ENCODE data around the gene TNXB. TPM values are rescaled to one million over a fixed set of nuclear protein-coding genes. Genes with fewer than 3 reads are reported as not detected.

The TNXB gene
- total RNA-seq, 3 donors from 2014 or later: 32.9 to 109 (median 89.8) TPM

- DNase-seq (ENCODE audit: low spot score in 2 of 2): peak in 1 of 2 donors; percentile 68
- Histone ChIP-seq H3K4me1 (no peaks in the 10 kb centered on the region), H3K27ac (peak overlapping the region; percentile 82 to 93), H3K4me3 (no peak overlapping the region), H3K27me3 (peaks cover 0 to 5% of the 10 kb centered on the region in 2 donors), H3K9me3 (no peaks in the 10 kb centered on the region), H3K36me3 (peaks cover 4% of the 10 kb centered on the region)
- intact Hi-C loops (cut with DNase I; ENCODE audit: low total_unique reads): no loop called here
- no peak for TF ChIP-seq POLR2A (IDR thresholded peaks at IDR 0.05)
- TF ChIP-seq CTCF (IDR thresholded peaks at IDR 0.05): no peak
- peak; percentile 40 to 79 (median 58) for TF ChIP-seq POLR2AphosphoS5 (IDR thresholded peaks at IDR 0.05)
These were observed 4.5 kb upstream of the TNXB start for GRCh38 chr6:32113386-32114352.

- peak in 1 of 2 donors; percentile 43 for DNase-seq (ENCODE audit: low spot score in 2 of 2)
- intact Hi-C loops (cut with DNase I; ENCODE audit: low total_unique reads): no loop called here
- Histone ChIP-seq H3K4me1 (no peaks in the 10 kb centered on the region), H3K9me3 (no peaks in the 10 kb centered on the region), H3K36me3 (peaks cover 4% of the 10 kb centered on the region), H3K27ac (peak overlapping the region; percentile 82 to 93), H3K4me3 (no peak overlapping the region), H3K27me3 (peaks cover 0 to 5% of the 10 kb centered on the region in 2 donors)
- peak in 1 of 3 donors; percentile 41 for TF ChIP-seq POLR2AphosphoS5 (IDR thresholded peaks at IDR 0.05)
- no peak for TF ChIP-seq CTCF (IDR thresholded peaks at IDR 0.05)
These were observed 3.4 kb upstream of the TNXB start for GRCh38 chr6:32112431-32112980.

GRCh38 chr6:32111424-32112066, 2.4 kb upstream of the TNXB start:
- Histone ChIP-seq H3K4me1 (no peaks in the 10 kb centered on the region), H3K4me3 (peak overlapping the region in 1 of 3 donors; percentile 8), H3K9me3 (no peaks in the 10 kb centered on the region), H3K27me3 (peaks cover 0 to 5% of the 10 kb centered on the region in 2 donors), H3K36me3 (peaks cover 4% of the 10 kb centered on the region), H3K27ac (peak overlapping the region; percentile 82 to 93)
- intact Hi-C loops (cut with DNase I; ENCODE audit: low total_unique reads): no loop called here
- TF ChIP-seq POLR2A (IDR thresholded peaks at IDR 0.05) (no peak), POLR2AphosphoS5 (IDR thresholded peaks at IDR 0.05) (peak in 1 of 3 donors; percentile 38), CTCF (IDR thresholded peaks at IDR 0.05) (no peak)
- no peak for DNase-seq (ENCODE audit: low spot score in 2 of 2)

GRCh38 chr6:32110632-32111031, 1.5 kb upstream of the TNXB start:
- Histone ChIP-seq H3K27ac (peak overlapping the region; percentile 82 to 93), H3K4me3 (peak overlapping the region in 1 of 3 donors; percentile 61), H3K4me1 (no peaks in the 10 kb centered on the region), H3K36me3 (peaks cover 3% of the 10 kb centered on the region), H3K27me3 (peaks cover 0 to 5% of the 10 kb centered on the region in 2 donors), H3K9me3 (no peaks in the 10 kb centered on the region)
- intact Hi-C loops (cut with DNase I; ENCODE audit: low total_unique reads): no loop called here
- no peak for DNase-seq (ENCODE audit: low spot score in 2 of 2)
- TF ChIP-seq POLR2A (IDR thresholded peaks at IDR 0.05) (no peak), CTCF (IDR thresholded peaks at IDR 0.05) (no peak), POLR2AphosphoS5 (IDR thresholded peaks at IDR 0.05) (no peak)
